Measurements from ENCODE around the gene SPAG16.

- TF ChIP-seq CTCF (IDR thresholded peaks at IDR 0.05; ENCODE audit: insufficient read depth, low read length, poor library complexity, severe bottlenecking) (no peak), EZH2phosphoT487 (conservative IDR thresholded peaks at IDR 0.05; ENCODE audit: low read length) (no peak)
These were observed 12.3 kb upstream of the SPAG16 start for GRCh38 chr2:213271947-213272346.
